Transverse colon (tissue), 4 donors: ENCODE data around the gene STAB2.

Source experiments
- CTCF ChIP-seq, 5 experiments: fragments of 200-600 bp in 3 of 5; fragments of 450-650 bp in 2 of 5; sonication (generic) in 3 of 5; IDR thresholded peaks; 1 replicate in 2 of 5; 2 replicates in 3 of 5; pipeline ENCODE4 v1.5.1; 2016 to 2017; ENCODE audit warnings: antibody characterized with exemption in 5 of 5, inconsistent platforms in 3 of 5, mild to moderate bottlenecking in 2 of 5, moderate library complexity in 1 of 5
- POLR2AphosphoS5 ChIP-seq, 3 donors: sonication (generic); formaldehyde crosslinking; IDR thresholded peaks; one replicate each; pipeline ENCODE4 v1.6.1; 2016; ENCODE audit warnings: antibody characterized with exemption in 3 of 3

GRCh38 chr12:103737881-103738280 is 150.8 kb downstream of the STAB2 start:
- TF ChIP-seq CTCF (IDR thresholded peaks at IDR 0.05) (no peak), POLR2AphosphoS5 (IDR thresholded peaks at IDR 0.05) (no peak)
